ENCODE results near the gene DNAL4. TPM values are rescaled to one million over a fixed set of nuclear protein-coding genes. Genes with fewer than 3 reads are reported as not detected.

DNAL4 gene
- total and polyA plus RNA-seq, 2 donors (not counting 3 experiments of a cell fraction or from before 2014, with no cell fraction given): 12.9 to 22.7 TPM

- Histone ChIP-seq H3K4me1 (ENCODE audit: control insufficient read depth, extremely low read depth, insufficient read depth, low read length) (no peaks in the 10 kb centered on the region), H4K20me1 (replicated peaks; ENCODE audit: control insufficient read depth, extremely low read depth, insufficient read depth, low read length) (no peaks in the 10 kb centered on the region), H3K27ac (ENCODE audit: insufficient read depth, low read depth, low read length) (no peak overlapping the region), H3K9me3 (replicated peaks; ENCODE audit: control insufficient read depth, insufficient read depth, low read length) (no peaks in the 10 kb centered on the region), H3K4me2 (ENCODE audit: insufficient read depth, low read length) (no peak overlapping the region), H3K79me2 (ENCODE audit: control insufficient read depth, insufficient read depth, low read length) (no peaks in the 10 kb centered on the region), H3K9ac (replicated peaks; ENCODE audit: extremely low read depth, insufficient read depth, low read length) (no peak overlapping the region), H2AFZ (ENCODE audit: low read depth, low read length) (no peak overlapping the region), H3K9me1 (replicated peaks; ENCODE audit: control insufficient read depth, extremely low read depth, insufficient read depth, low read length) (no peaks in the 10 kb centered on the region), H3K27me3 (ENCODE audit: control insufficient read depth in 2 of 2, insufficient read depth in 2 of 2, low read length in 2 of 2) (no peaks in the 10 kb centered on the region), H3K4me3 (replicated peaks in 1 of 3; ENCODE audit: insufficient read depth in 1 of 3, low read depth in 1 of 3, low read length in 3 of 3) (no peak overlapping the region), H3K36me3 (ENCODE audit: control insufficient read depth in 2 of 2, extremely low read depth in 1 of 2, insufficient read depth in 2 of 2, low read length in 2 of 2) (peaks cover 16 to 59% of the 10 kb centered on the region in 2 experiments)
- FAIRE-seq (no peak), DNase-seq (ENCODE audit: low read depth, low spot score) (no peak)
- POLR2A ChIA-PET: no interaction called here
- TF ChIP-seq POLR2AphosphoS5 (IDR thresholded peaks at IDR 0.05; ENCODE audit: insufficient read depth, low read depth, low read length) (no peak), MAX (IDR thresholded peaks at IDR 0.05; ENCODE audit: insufficient read depth, insufficient read length) (no peak), MYC (IDR thresholded peaks at IDR 0.05; ENCODE audit: low read depth, low read length) (no peak), JUN (IDR thresholded peaks at IDR 0.05; ENCODE audit: borderline replicate concordance, insufficient read depth, insufficient read length, low read depth) (no peak)
- BruUV-seq (replicated peaks): no TSS peak
- intact Hi-C loops (cut with micrococcal nuclease) (no loop called here), dilution Hi-C loops (cut with MboI; ENCODE audit: extremely low pct_ligation_motif_present, low sequenced_read_pairs) (no loop called here)
- CTCF ChIA-PET: no interaction called here
These were observed 64.0 kb downstream of the DNAL4 start for GRCh38 chr22:38729946-38730345.

GRCh38 chr22:38728871-38729796, 64.8 kb downstream of the DNAL4 start:
- no peak overlapping the region for H2AFZ ChIP-seq (ENCODE audit: low read depth, low read length)
- no peak for FAIRE-seq
- H3K4me3 ChIP-seq (replicated peaks in 1 of 3; ENCODE audit: insufficient read depth in 1 of 3, low read depth in 1 of 3, low read length in 3 of 3): no peak overlapping the region
- no peaks in the 10 kb centered on the region for H3K9me1 ChIP-seq (replicated peaks; ENCODE audit: control insufficient read depth, extremely low read depth, insufficient read depth, low read length)
- no peaks in the 10 kb centered on the region for H3K79me2 ChIP-seq (ENCODE audit: control insufficient read depth, insufficient read depth, low read length)
- ChIA-PET POLR2A (no interaction called here), CTCF (interaction anchor here (1.3 kb wide), 1 partner anchor 11 kb away, joined by 4 read pairs; no protein-coding TSS in a partner anchor)
- TF ChIP-seq CTCF (IDR thresholded peaks at IDR 0.05; ENCODE audit: extremely low read depth in 1 of 2, insufficient read depth in 1 of 2, low read depth in 1 of 2, low read length in 2 of 2) (no peak), POLR2A (IDR thresholded peaks at IDR 0.05; ENCODE audit: low read depth, low read length) (no peak), FOS (IDR thresholded peaks at IDR 0.05; ENCODE audit: borderline replicate concordance, insufficient read depth, low read length) (no peak), JUN (IDR thresholded peaks at IDR 0.05; ENCODE audit: borderline replicate concordance, insufficient read depth, insufficient read length, low read depth) (no peak), GATA2 (IDR thresholded peaks at IDR 0.05; ENCODE audit: insufficient read depth, insufficient read length, low read depth, low read length) (no peak), MAX (IDR thresholded peaks at IDR 0.05; ENCODE audit: insufficient read depth, insufficient read length) (no peak), MYC (IDR thresholded peaks at IDR 0.05; ENCODE audit: low read depth, low read length) (no peak), EZH2 (IDR thresholded peaks at IDR 0.05; ENCODE audit: borderline replicate concordance, low read depth, low read length, severe bottlenecking) (no peak), POLR2AphosphoS5 (IDR thresholded peaks at IDR 0.05; ENCODE audit: insufficient read depth, low read depth, low read length) (no peak)
- H3K4me2 ChIP-seq (ENCODE audit: insufficient read depth, low read length): no peak overlapping the region
- intact Hi-C loops (cut with micrococcal nuclease): no loop called here
- no peak for DNase-seq (ENCODE audit: low read depth, low spot score)
- H3K9me3 ChIP-seq (replicated peaks; ENCODE audit: control insufficient read depth, insufficient read depth, low read length): no peaks in the 10 kb centered on the region
- no peaks in the 10 kb centered on the region for H4K20me1 ChIP-seq (replicated peaks; ENCODE audit: control insufficient read depth, extremely low read depth, insufficient read depth, low read length)
- dilution Hi-C loops (cut with MboI; ENCODE audit: extremely low pct_ligation_motif_present, low sequenced_read_pairs): no loop called here
- no TSS peak for BruUV-seq (replicated peaks)
- no peak overlapping the region for H3K9ac ChIP-seq (replicated peaks; ENCODE audit: extremely low read depth, insufficient read depth, low read length)
- H3K4me1 ChIP-seq (ENCODE audit: control insufficient read depth, extremely low read depth, insufficient read depth, low read length): no peaks in the 10 kb centered on the region
- no peak overlapping the region for H3K27ac ChIP-seq (ENCODE audit: insufficient read depth, low read depth, low read length)
- H3K27me3 ChIP-seq (ENCODE audit: control insufficient read depth in 2 of 2, insufficient read depth in 2 of 2, low read length in 2 of 2): no peaks in the 10 kb centered on the region
- peaks cover 16 to 58% of the 10 kb centered on the region in 2 experiments for H3K36me3 ChIP-seq (ENCODE audit: control insufficient read depth in 2 of 2, extremely low read depth in 1 of 2, insufficient read depth in 2 of 2, low read length in 2 of 2)
